CD14-positive monocyte (primary cell): Measurements from ENCODE around the gene ZNF101. TPM values are rescaled to one million over a fixed set of nuclear protein-coding genes. Genes with fewer than 3 reads are reported as not detected.

Experiments used
- DNase-seq, 3 donors: peaks; one replicate each; pipeline ENCODE4 v3.0.0-alpha.2; 2011 to 2022
- H2AFZ ChIP-seq: 2 replicates; pipeline ENCODE4 v1.6.0; 2012; ENCODE audit warnings: mild to moderate bottlenecking, low read depth, low read length, inconsistent platforms; ENCODE audit not compliant: insufficient read depth, poor library complexity, severe bottlenecking
- H3K27ac ChIP-seq, 2 donors: 1 replicate in 1 of 2; 2 replicates in 1 of 2; pipeline ENCODE4 v1.5.1; 2012 to 2013; ENCODE audit warnings: low read length in 2 of 2, control low read depth in 1 of 2, inconsistent platforms in 1 of 2, low read depth in 1 of 2, mild to moderate bottlenecking in 1 of 2
- H3K27me3 ChIP-seq, 2 donors: one replicate each; pipeline versions ENCODE4 v1.6.0 to v1.6.1; 2011 to 2013; ENCODE audit warnings: low read length in 2 of 2; ENCODE audit not compliant: control insufficient read depth in 2 of 2, insufficient read depth in 2 of 2
- H3K36me3 ChIP-seq, 2 donors: replicated peaks in 1 of 2; 1 replicate in 1 of 2; 2 replicates in 1 of 2; pipeline versions ENCODE4 v1.5.1 to v1.6.1; 2012 to 2013; ENCODE audit warnings: low read length in 2 of 2, control low read depth in 1 of 2, inconsistent platforms in 1 of 2, mild to moderate bottlenecking in 1 of 2; ENCODE audit not compliant: insufficient read depth in 2 of 2, control insufficient read depth in 1 of 2
- H3K4me1 ChIP-seq, 2 donors: 1 replicate in 1 of 2; 2 replicates in 1 of 2; pipeline versions ENCODE4 v1.5.1 to v1.6.1; 2012 to 2013; ENCODE audit warnings: low read length in 2 of 2, control low read depth in 1 of 2, inconsistent platforms in 1 of 2, mild to moderate bottlenecking in 1 of 2, moderate library complexity in 1 of 2; ENCODE audit not compliant: insufficient read depth in 2 of 2, control insufficient read depth in 1 of 2
- H3K4me2 ChIP-seq: replicated peaks from 2 replicates; pipeline ENCODE3; 2012; ENCODE audit warnings: low read length, moderate library complexity, mild to moderate bottlenecking; ENCODE audit not compliant: poor library complexity, severe bottlenecking; ENCODE audit errors: extremely low read depth
- H3K4me3 ChIP-seq, 3 experiments: fragments of 200-600 bp in 1 of 3; sonication (generic) in 1 of 3; replicated peaks in 1 of 3; 1 replicate in 2 of 3; 2 replicates in 1 of 3; pipeline ENCODE4 v1.5.1; 2011 to 2013; ENCODE audit warnings: low read length in 3 of 3, mild to moderate bottlenecking in 3 of 3, control low read depth in 2 of 3, low read depth in 2 of 3, inconsistent platforms in 1 of 3, moderate library complexity in 1 of 3
- H3K79me2 ChIP-seq: 2 replicates; pipeline ENCODE4 v1.6.0; 2012; ENCODE audit warnings: mild to moderate bottlenecking, control low read depth, inconsistent platforms, low read length, moderate library complexity; ENCODE audit not compliant: insufficient read depth
- H3K9ac ChIP-seq: 2 replicates; pipeline ENCODE4 v1.6.0; 2017; ENCODE audit warnings: low read length, mild to moderate bottlenecking; ENCODE audit not compliant: insufficient read depth, poor library complexity, severe bottlenecking
- H3K9me3 ChIP-seq, 2 donors: replicated peaks in 1 of 2; 1 replicate in 1 of 2; 2 replicates in 1 of 2; pipeline versions ENCODE4 v1.5.1 to v1.6.1; 2012 to 2013; ENCODE audit warnings: low read length in 2 of 2, control low read depth in 1 of 2; ENCODE audit not compliant: control insufficient read depth in 1 of 2, insufficient read depth in 1 of 2
- H4K20me1 ChIP-seq: 2 replicates; pipeline ENCODE4 v1.6.0; 2012; ENCODE audit warnings: mild to moderate bottlenecking, low read length, control low read depth, moderate library complexity; ENCODE audit not compliant: insufficient read depth
- H3K27ac Mint-ChIP-seq, 7 donors: one replicate each; pipeline ENCODE4 v1.8.0; 2020; ENCODE audit warnings: mild to moderate bottlenecking in 7 of 7, mixed read lengths in 7 of 7, moderate library complexity in 6 of 7, inconsistent platforms in 2 of 7
- H3K27me3 Mint-ChIP-seq, 3 donors: one replicate each; pipeline ENCODE4 v1.8.0; 2021 to 2022; ENCODE audit warnings: low read depth in 3 of 3, mild to moderate bottlenecking in 3 of 3, mixed read lengths in 3 of 3, moderate library complexity in 3 of 3, inconsistent platforms in 1 of 3
- H3K36me3 Mint-ChIP-seq, 2 donors: one replicate each; pipeline ENCODE4 v1.8.0; 2020; ENCODE audit warnings: mixed read lengths in 2 of 2, inconsistent platforms in 1 of 2, mild to moderate bottlenecking in 1 of 2
- H3K4me1 Mint-ChIP-seq: one replicate; pipeline ENCODE4 v1.8.0; 2020; ENCODE audit warnings: mild to moderate bottlenecking, mixed read lengths
- H3K4me3 Mint-ChIP-seq, 2 donors: one replicate each; pipeline ENCODE4 v1.8.0; 2020; ENCODE audit warnings: mild to moderate bottlenecking in 2 of 2, mixed read lengths in 2 of 2, moderate library complexity in 1 of 2
- H3K9me3 Mint-ChIP-seq, 7 donors: one replicate each; pipeline ENCODE4 v1.8.0; 2020 to 2022; ENCODE audit warnings: mixed read lengths in 7 of 7, mild to moderate bottlenecking in 6 of 7, moderate library complexity in 6 of 7, inconsistent platforms in 2 of 7
- WGBS: methylation state at CpG from one replicate; pipeline ENCODE4 v1.1.5; 2013; ENCODE audit warnings: missing lambda C conversion rate; ENCODE audit not compliant: insufficient coverage; 5-methylcytosine and 5-hydroxymethylcytosine counted together
- intact Hi-C, 2 donors: fragments of 100-400 bp; cut with micrococcal nuclease; formaldehyde crosslinking; loops; one replicate each; pipeline versions ENCODE4 v1.15.0 to v1.15.1; 2023
- polyA plus RNA-seq, 3 donors: library from polyadenylated mRNA; depleted of rRNA in 1 of 3; unstranded in 2 of 3; stranded (reverse) in 1 of 3; fragments of 300-500 nt in 2 of 3; fragments of >200 nt in 1 of 3; fragmentation: Illumina TruSeq in 2 of 3; gene quantifications; 1 replicate in 2 of 3; 2 replicates in 1 of 3; pipeline ENCODE4 v1.2.3, GENCODE V29; 2012 to 2021
- TF ChIP-seq, protein P1 (sequence below): fragments of 200-600 bp; IDR thresholded peaks from one replicate; pipeline ENCODE4 v1.8.0; 2022; ENCODE audit warnings: antibody characterized with exemption, mild to moderate bottlenecking

Gene ZNF101
- polyA plus RNA-seq, 3 donors: 4.5 to 8.4 (median 5.5) TPM

GRCh38 chr19:19630426-19630825, 38.2 kb upstream of the ZNF101 start:
- no peak for DNase-seq
- 100% methylated on average over 1 of the region's 2 CpGs for WGBS
- intact Hi-C loops: no loop called here
- H3K36me3 Mint-ChIP-seq: peaks cover 58 to 63% of the 10 kb centered on the region in 2 donors
- TF ChIP-seq, protein P1, sequence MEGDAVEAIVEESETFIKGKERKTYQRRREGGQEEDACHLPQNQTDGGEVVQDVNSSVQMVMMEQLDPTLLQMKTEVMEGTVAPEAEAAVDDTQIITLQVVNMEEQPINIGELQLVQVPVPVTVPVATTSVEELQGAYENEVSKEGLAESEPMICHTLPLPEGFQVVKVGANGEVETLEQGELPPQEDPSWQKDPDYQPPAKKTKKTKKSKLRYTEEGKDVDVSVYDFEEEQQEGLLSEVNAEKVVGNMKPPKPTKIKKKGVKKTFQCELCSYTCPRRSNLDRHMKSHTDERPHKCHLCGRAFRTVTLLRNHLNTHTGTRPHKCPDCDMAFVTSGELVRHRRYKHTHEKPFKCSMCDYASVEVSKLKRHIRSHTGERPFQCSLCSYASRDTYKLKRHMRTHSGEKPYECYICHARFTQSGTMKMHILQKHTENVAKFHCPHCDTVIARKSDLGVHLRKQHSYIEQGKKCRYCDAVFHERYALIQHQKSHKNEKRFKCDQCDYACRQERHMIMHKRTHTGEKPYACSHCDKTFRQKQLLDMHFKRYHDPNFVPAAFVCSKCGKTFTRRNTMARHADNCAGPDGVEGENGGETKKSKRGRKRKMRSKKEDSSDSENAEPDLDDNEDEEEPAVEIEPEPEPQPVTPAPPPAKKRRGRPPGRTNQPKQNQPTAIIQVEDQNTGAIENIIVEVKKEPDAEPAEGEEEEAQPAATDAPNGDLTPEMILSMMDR: no peak
- Histone ChIP-seq H2AFZ (no peak overlapping the region), H3K9me3 (no peaks in the 10 kb centered on the region), H3K4me1 (peaks cover 18 to 30% of the 10 kb centered on the region in 2 donors), H3K79me2 (peaks cover 15% of the 10 kb centered on the region), H3K4me3 (no peak overlapping the region), H3K27me3 (no peaks in the 10 kb centered on the region), H3K36me3 (peaks cover 55 to 61% of the 10 kb centered on the region in 2 donors), H3K9ac (no peak overlapping the region), H4K20me1 (peaks cover 76% of the 10 kb centered on the region), H3K4me2 (no peak overlapping the region), H3K27ac (no peak overlapping the region)
- H3K4me1 Mint-ChIP-seq: peaks cover 19% of the 10 kb centered on the region
- peaks cover 0 to 3% (median 2%) of the 10 kb centered on the region in 7 donors for H3K9me3 Mint-ChIP-seq
- peaks cover 6 to 14% (median 14%) of the 10 kb centered on the region in 3 donors for H3K27me3 Mint-ChIP-seq
- H3K27ac Mint-ChIP-seq: peak overlapping the region in 1 of 7 donors; percentile 78
- H3K4me3 Mint-ChIP-seq: no peak overlapping the region

DNA sequence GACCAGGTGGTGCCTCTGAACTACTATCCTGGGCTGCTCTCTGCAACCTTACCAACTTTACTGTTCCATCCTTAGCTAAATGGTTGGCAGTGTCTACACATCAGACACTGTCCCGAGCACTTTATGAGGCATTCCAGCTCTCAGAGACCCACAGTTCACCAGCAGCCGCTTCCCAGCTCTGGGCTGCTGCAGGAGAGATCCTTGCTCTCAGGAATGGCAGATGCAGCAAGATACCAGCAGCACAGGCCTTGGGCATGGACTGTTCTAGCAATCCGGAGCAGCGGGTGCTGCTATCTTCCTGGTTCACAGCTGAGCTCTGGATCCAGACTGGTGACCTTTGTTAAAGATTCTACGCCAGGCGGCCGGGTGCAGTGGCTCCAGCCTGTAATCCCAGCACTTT, 37.3 kb upstream of the ZNF101 start:
- peaks cover 63 to 70% of the 10 kb centered on the region in 2 donors for H3K36me3 ChIP-seq
- H3K36me3 Mint-ChIP-seq: peaks cover 64 to 73% of the 10 kb centered on the region in 2 donors
- H3K27ac ChIP-seq: no peak overlapping the region
- H3K27me3 ChIP-seq: no peaks in the 10 kb centered on the region
- H3K27me3 Mint-ChIP-seq: peaks cover 6 to 14% (median 14%) of the 10 kb centered on the region in 3 donors
- TF ChIP-seq, protein P1: no peak
- no peak overlapping the region for H3K4me3 ChIP-seq
- peaks cover 15% of the 10 kb centered on the region for H3K4me1 Mint-ChIP-seq
- no peak overlapping the region for H3K4me3 Mint-ChIP-seq
- DNase-seq: no peak
- peak overlapping the region in 2 of 7 donors; percentile 4 to 27 for H3K27ac Mint-ChIP-seq
- peaks cover 18 to 30% of the 10 kb centered on the region in 2 donors for H3K4me1 ChIP-seq
- no peaks in the 10 kb centered on the region for H3K9me3 ChIP-seq
- no peak overlapping the region for H3K4me2 ChIP-seq
- no peak overlapping the region for H2AFZ ChIP-seq
- peaks cover 0 to 3% (median 2%) of the 10 kb centered on the region in 7 donors for H3K9me3 Mint-ChIP-seq
- H4K20me1 ChIP-seq: peaks cover 84% of the 10 kb centered on the region
- H3K79me2 ChIP-seq: peaks cover 18% of the 10 kb centered on the region
- no peak overlapping the region for H3K9ac ChIP-seq
- intact Hi-C loops: no loop called here
- 99% methylated on average over 7 of the region's 7 CpGs for WGBS
